RWPE2 (cell line): ENCODE data around the gene WFIKKN2.
A peak's percentile ranks its signal among the peaks of the same experiment; 100 is the strongest.

Experiments used
- ATAC-seq: fragments of 200-7000 bp; cut with Tn5 transposase; 3 replicates; pipeline ENCODE4 v1.9.1; 2021; ENCODE audit warnings: low read depth
- DNase-seq: peaks from one replicate; pipeline ENCODE4 v3.0.0-alpha.2; 2020; ENCODE audit warnings: low spot score
- H3K27ac ChIP-seq: fragments of 450-650 bp; 2 replicates; pipeline ENCODE4 v1.5.1; 2017; ENCODE audit warnings: mild to moderate bottlenecking; ENCODE audit not compliant: poor library complexity, severe bottlenecking
- H3K27me3 ChIP-seq: fragments of 250-450 bp; sonication (Bioruptor Pico); 2 replicates; pipeline ENCODE4 v1.5.1; 2021; ENCODE audit warnings: mild to moderate bottlenecking, moderate library complexity; ENCODE audit not compliant: insufficient read depth, poor library complexity, severe bottlenecking
- H3K36me3 ChIP-seq: fragments of 250-450 bp; sonication (Bioruptor Pico); 2 replicates; pipeline ENCODE4 v1.5.1; 2020; ENCODE audit warnings: low read depth, mild to moderate bottlenecking, moderate library complexity
- H3K4me1 ChIP-seq: fragments of 250-450 bp; sonication (Bioruptor Pico); 2 replicates; pipeline ENCODE4 v1.5.1; 2021; ENCODE audit warnings: mild to moderate bottlenecking, moderate library complexity; ENCODE audit not compliant: insufficient read depth, poor library complexity, severe bottlenecking
- H3K4me3 ChIP-seq: fragments of 250-450 bp; sonication (Bioruptor Pico); 2 replicates; pipeline ENCODE4 v1.5.1; 2021; ENCODE audit warnings: mild to moderate bottlenecking, moderate library complexity; ENCODE audit not compliant: severe bottlenecking
- H3K9me3 ChIP-seq: fragments of 250-450 bp; sonication (Bioruptor Pico); 2 replicates; pipeline ENCODE4 v1.5.1; 2021; ENCODE audit warnings: mild to moderate bottlenecking, moderate library complexity; ENCODE audit not compliant: severe bottlenecking
- TF ChIP-seq, protein P1 (sequence below): fragments of 450-650 bp; IDR thresholded peaks from one replicate; pipeline ENCODE4 v1.5.1; 2017; ENCODE audit warnings: mild to moderate bottlenecking, moderate library complexity; ENCODE audit not compliant: poor library complexity, severe bottlenecking

WFIKKN2 gene, protein sequence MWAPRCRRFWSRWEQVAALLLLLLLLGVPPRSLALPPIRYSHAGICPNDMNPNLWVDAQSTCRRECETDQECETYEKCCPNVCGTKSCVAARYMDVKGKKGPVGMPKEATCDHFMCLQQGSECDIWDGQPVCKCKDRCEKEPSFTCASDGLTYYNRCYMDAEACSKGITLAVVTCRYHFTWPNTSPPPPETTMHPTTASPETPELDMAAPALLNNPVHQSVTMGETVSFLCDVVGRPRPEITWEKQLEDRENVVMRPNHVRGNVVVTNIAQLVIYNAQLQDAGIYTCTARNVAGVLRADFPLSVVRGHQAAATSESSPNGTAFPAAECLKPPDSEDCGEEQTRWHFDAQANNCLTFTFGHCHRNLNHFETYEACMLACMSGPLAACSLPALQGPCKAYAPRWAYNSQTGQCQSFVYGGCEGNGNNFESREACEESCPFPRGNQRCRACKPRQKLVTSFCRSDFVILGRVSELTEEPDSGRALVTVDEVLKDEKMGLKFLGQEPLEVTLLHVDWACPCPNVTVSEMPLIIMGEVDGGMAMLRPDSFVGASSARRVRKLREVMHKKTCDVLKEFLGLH

DNA sequence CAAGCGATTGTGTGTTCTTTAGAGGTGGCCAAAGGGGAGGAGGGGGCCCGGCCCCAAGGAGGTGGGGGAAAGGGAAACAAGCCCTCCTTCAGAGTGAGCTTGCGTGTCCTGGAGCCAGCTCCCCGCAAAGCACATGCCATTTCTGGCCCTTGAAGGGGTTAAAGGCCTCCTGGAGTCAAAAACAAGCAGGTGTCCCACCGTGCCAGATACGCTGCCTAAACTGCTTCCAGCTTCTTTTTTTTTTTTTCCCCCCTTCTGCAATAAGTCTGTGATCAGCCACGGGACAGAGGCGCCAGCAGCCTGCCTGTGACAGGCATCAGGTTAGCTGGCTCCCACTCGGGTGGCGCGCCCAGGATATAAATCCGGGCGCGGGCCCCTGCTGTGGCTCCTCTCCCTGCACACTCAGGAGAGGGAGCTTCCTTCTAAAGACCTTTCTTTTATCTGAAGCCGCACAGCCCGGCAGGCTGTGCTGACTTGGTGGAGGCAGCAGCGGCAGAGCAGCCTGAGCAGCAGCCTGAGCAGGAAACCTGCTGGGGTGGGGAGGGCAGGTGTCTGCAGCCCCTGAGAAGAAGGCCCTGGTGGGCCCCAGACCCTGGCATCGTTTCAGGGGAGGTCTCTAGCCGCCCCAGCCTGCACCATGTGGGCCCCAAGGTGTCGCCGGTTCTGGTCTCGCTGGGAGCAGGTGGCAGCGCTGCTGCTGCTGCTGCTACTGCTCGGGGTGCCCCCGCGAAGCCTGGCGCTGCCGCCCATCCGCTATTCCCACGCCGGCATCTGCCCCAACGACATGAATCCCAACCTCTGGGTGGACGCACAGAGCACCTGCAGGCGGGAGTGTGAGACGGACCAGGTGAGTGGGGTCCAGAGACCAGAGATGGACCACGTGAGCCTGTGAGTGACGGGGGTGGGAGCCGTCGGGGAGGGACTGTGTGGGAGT, at the start of gene WFIKKN2:
Gene WFIKKN2, plus strand, starts transcription at position 286 of the 934 bp plus-strand sequence. Its CDS starts 352 bp downstream, at position 638.
- no peak within 1 kb of the TSS for H3K4me3 ChIP-seq
- H3K27me3 ChIP-seq = no peaks in the 10 kb centered on the region
- DNase-seq (peak; percentile 61), ATAC-seq (no peak)
- H3K27ac ChIP-seq = no peak within 1 kb of the TSS
- no peaks in the 10 kb centered on the region for H3K9me3 ChIP-seq
- no peaks in the 10 kb centered on the region for H3K4me1 ChIP-seq
- H3K36me3 ChIP-seq = no peaks in the 10 kb centered on the region
- TF ChIP-seq, protein P1, sequence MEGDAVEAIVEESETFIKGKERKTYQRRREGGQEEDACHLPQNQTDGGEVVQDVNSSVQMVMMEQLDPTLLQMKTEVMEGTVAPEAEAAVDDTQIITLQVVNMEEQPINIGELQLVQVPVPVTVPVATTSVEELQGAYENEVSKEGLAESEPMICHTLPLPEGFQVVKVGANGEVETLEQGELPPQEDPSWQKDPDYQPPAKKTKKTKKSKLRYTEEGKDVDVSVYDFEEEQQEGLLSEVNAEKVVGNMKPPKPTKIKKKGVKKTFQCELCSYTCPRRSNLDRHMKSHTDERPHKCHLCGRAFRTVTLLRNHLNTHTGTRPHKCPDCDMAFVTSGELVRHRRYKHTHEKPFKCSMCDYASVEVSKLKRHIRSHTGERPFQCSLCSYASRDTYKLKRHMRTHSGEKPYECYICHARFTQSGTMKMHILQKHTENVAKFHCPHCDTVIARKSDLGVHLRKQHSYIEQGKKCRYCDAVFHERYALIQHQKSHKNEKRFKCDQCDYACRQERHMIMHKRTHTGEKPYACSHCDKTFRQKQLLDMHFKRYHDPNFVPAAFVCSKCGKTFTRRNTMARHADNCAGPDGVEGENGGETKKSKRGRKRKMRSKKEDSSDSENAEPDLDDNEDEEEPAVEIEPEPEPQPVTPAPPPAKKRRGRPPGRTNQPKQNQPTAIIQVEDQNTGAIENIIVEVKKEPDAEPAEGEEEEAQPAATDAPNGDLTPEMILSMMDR = no peak

DNA sequence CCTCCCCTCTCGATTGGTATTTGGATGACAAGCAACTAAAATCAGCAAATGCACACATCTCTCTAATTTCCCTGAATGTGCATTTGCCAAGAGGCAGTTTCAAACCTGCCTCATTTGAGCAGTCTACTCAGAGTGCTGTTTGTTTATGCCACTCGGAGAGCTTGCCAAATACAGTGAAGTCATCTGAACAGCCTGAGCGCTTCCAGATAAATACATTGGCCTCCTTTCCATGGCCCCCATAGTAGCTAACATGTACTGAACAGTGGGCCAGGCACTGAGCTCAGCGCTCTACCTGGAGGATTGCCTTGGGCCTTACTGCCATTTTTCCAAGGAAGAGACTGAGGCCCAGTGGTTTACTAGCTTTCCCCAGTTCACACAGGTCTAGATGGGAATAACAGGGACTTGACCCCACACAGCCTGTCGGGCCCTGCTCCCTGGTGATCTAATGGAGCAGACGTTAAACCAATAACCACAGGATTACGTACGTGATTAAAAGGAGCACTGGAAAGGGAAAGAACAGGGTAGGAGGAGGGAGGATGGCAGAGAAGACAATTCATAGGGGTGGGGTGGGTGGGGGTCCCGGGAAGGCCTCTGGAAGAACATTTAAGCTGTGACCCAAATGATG, 49.3 kb upstream of the WFIKKN2 start:
- H3K9me3 ChIP-seq = no peaks in the 10 kb centered on the region
- ATAC-seq (no peak), DNase-seq (no peak)
- no peak overlapping the region for H3K4me3 ChIP-seq
- H3K4me1 ChIP-seq = peaks cover 14% of the 10 kb centered on the region
- no peaks in the 10 kb centered on the region for H3K27me3 ChIP-seq
- H3K36me3 ChIP-seq = no peaks in the 10 kb centered on the region
- TF ChIP-seq, protein P1 = no peak
- H3K27ac ChIP-seq = peak overlapping the region; percentile 23

DNA sequence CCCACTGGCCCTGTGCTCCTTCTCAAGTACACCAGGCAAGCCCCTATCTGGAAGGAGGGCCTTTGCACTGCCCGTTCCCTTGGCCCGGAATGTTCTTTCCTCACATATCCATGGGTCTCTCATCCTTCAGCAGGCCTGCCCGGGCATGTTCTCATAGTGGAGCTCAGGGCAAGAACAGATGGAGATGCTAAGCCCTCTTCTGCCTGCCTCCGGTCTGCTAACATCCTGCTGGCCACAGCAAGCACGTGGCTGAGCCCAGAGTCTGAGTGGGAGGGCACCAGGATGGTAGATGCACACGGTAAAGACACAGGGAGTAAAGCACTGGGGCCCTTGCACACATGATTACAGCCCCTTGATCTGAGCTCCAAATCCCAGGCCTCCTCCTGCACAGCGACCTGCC, 48.3 kb upstream of the WFIKKN2 start:
- peak overlapping the region; percentile 23 for H3K27ac ChIP-seq
- DNase-seq = peak; percentile 81
- H3K36me3 ChIP-seq = no peaks in the 10 kb centered on the region
- no peak overlapping the region for H3K4me3 ChIP-seq
- no peaks in the 10 kb centered on the region for H3K9me3 ChIP-seq
- ATAC-seq = peak; percentile 65
- H3K4me1 ChIP-seq = peaks cover 14% of the 10 kb centered on the region
- TF ChIP-seq, protein P1 = no peak
- no peaks in the 10 kb centered on the region for H3K27me3 ChIP-seq

DNA sequence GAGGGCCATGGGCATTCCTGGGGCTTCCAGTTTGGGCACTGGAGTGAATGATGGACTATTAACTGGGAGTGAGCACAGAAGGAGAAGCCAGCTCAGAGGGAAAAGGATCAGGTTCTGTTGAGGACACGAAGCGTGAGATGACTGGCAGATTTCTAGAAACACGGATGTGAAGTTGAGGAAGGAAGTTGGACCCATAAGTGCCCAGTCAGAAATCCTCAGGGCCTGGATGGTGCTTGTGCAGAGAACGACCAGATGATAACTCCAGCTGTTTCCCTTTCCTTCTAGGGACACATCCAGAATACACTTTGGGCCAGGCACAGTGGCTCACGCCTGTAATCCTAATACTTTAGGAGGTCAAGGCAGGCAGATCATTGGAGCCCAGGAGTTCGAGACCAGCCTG, 44.8 kb upstream of the WFIKKN2 start:
- H3K4me1 ChIP-seq = peaks cover 13% of the 10 kb centered on the region
- H3K27me3 ChIP-seq = no peaks in the 10 kb centered on the region
- TF ChIP-seq, protein P1 = no peak
- no peaks in the 10 kb centered on the region for H3K9me3 ChIP-seq
- H3K36me3 ChIP-seq = no peaks in the 10 kb centered on the region
- H3K4me3 ChIP-seq = no peak overlapping the region
- no peak for DNase-seq
- ATAC-seq = no peak
- no peak overlapping the region for H3K27ac ChIP-seq
